Transverse colon (tissue), 4 donors: ENCODE results near the gene CRYBB2. TPM values are rescaled to one million over a fixed set of nuclear protein-coding genes. Genes with fewer than 3 reads are reported as not detected.

Experiments
- DNase-seq: peaks from one replicate; pipeline ENCODE4 v3.0.0-alpha.2; 2019
- H3K27ac ChIP-seq, 4 donors: fragments of 200-600 bp; sonication (generic); 2 replicates each; pipeline ENCODE4 v1.5.1; 2016 to 2018; ENCODE audit warnings: inconsistent platforms in 4 of 4
- H3K27me3 ChIP-seq: fragments of 200-600 bp; sonication (generic); 2 replicates; pipeline ENCODE4 v1.5.1; 2017; ENCODE audit warnings: inconsistent platforms
- H3K36me3 ChIP-seq, 4 donors: fragments of 200-600 bp; sonication (generic); 2 replicates each; pipeline ENCODE4 v1.5.1; 2017 to 2019; ENCODE audit warnings: inconsistent platforms in 4 of 4
- H3K4me1 ChIP-seq, 4 donors: fragments of 200-600 bp; sonication (generic); 2 replicates each; pipeline ENCODE4 v1.5.1; 2017 to 2020; ENCODE audit warnings: inconsistent platforms in 4 of 4
- H3K4me3 ChIP-seq, 4 donors: fragments of 200-600 bp; sonication (generic); 1 replicate in 1 of 4; 2 replicates in 3 of 4; pipeline versions ENCODE4 v1.5.1 to v1.6.1; 2017 to 2019; ENCODE audit warnings: inconsistent platforms in 4 of 4
- H3K9me3 ChIP-seq, 2 donors: fragments of 200-600 bp; sonication (generic); 2 replicates each; pipeline ENCODE4 v1.5.1; 2017 to 2019; ENCODE audit warnings: inconsistent platforms in 2 of 2
- CTCF ChIP-seq, 5 experiments: fragments of 200-600 bp in 3 of 5; fragments of 450-650 bp in 2 of 5; sonication (generic) in 3 of 5; IDR thresholded peaks; 1 replicate in 2 of 5; 2 replicates in 3 of 5; pipeline ENCODE4 v1.5.1; 2016 to 2017; ENCODE audit warnings: antibody characterized with exemption in 5 of 5, inconsistent platforms in 3 of 5, mild to moderate bottlenecking in 2 of 5, moderate library complexity in 1 of 5
- EP300 ChIP-seq: sonication (generic); formaldehyde crosslinking; IDR thresholded peaks from one replicate; pipeline ENCODE4 v1.6.1; 2017; ENCODE audit warnings: antibody characterized with exemption, low read depth
- POLR2A ChIP-seq: fragments of 450-650 bp; IDR thresholded peaks from one replicate; pipeline ENCODE4 v1.6.1; 2016; ENCODE audit warnings: antibody characterized with exemption, mild to moderate bottlenecking, moderate library complexity
- POLR2AphosphoS5 ChIP-seq, 3 donors: sonication (generic); formaldehyde crosslinking; IDR thresholded peaks; one replicate each; pipeline ENCODE4 v1.6.1; 2016; ENCODE audit warnings: antibody characterized with exemption in 3 of 3
- WGBS, 2 donors: methylation state at CpG; one replicate each; pipeline ENCODE4 v1.1.5; 2018; ENCODE audit warnings: low coverage in 1 of 2; 5-methylcytosine and 5-hydroxymethylcytosine counted together
- in situ Hi-C, 4 donors: fragments of 200-750 bp; cut with MboI; loops; one replicate each; pipeline versions ENCODE4 v1.15.0 to v1.15.1; 2017; ENCODE audit warnings: low sequenced_read_pairs in 3 of 4, low pct_ligation_motif_present in 1 of 4, low pct_unique_long_range_greater_than_20kb in 1 of 4
- intact Hi-C: fragments of 100-400 bp; cut with DNase I; formaldehyde crosslinking; loops from one replicate; pipeline ENCODE4 v1.15.1; 2023; ENCODE audit warnings: low total_unique reads
- total RNA-seq, 4 donors: library from RNA; depleted of rRNA; stranded (reverse); fragments of >200 nt; gene quantifications; one replicate each; pipeline ENCODE4 v1.1.0, GENCODE V29; 2016

Gene CRYBB2
- total RNA-seq, 4 donors from 2014 or later = 2.2 TPM; not detected in 3

GRCh38 chr22:25183949-25184619 lies 35.4 kb upstream of the CRYBB2 start:
- H3K4me1 ChIP-seq = no peaks in the 10 kb centered on the region
- no peak for DNase-seq
- WGBS, 2 donors = 82 to 96% methylated on average over 5 to 12 of the region's 12 CpGs
- intact Hi-C loops = no loop called here
- H3K9me3 ChIP-seq = no peaks in the 10 kb centered on the region
- H3K27me3 ChIP-seq = no peaks in the 10 kb centered on the region
- H3K36me3 ChIP-seq = peaks cover 0 to 8% (median 4%) of the 10 kb centered on the region in 4 donors
- in situ Hi-C loops = no loop called here
- no peak overlapping the region for H3K4me3 ChIP-seq
- no peak for TF ChIP-seq POLR2A
- no peak for TF ChIP-seq POLR2AphosphoS5 (IDR thresholded peaks at IDR 0.05)
- no peak for TF ChIP-seq EP300
- no peak for TF ChIP-seq CTCF (IDR thresholded peaks at IDR 0.05)
- H3K27ac ChIP-seq = no peak overlapping the region

GRCh38 chr22:25186140-25186539 lies 33.3 kb upstream of the CRYBB2 start:
- intact Hi-C loops = no loop called here
- Histone ChIP-seq H3K27ac (no peak overlapping the region), H3K27me3 (no peaks in the 10 kb centered on the region), H3K36me3 (peaks cover 0 to 4% (median 0%) of the 10 kb centered on the region in 4 donors), H3K4me3 (no peak overlapping the region), H3K9me3 (no peaks in the 10 kb centered on the region), H3K4me1 (no peaks in the 10 kb centered on the region)
- DNase-seq = no peak
- 83% methylated on average over 3 of the region's 3 CpGs; no CpG with 5 or more reads in 1 of the 2 donors for WGBS, 2 donors
- in situ Hi-C loops = no loop called here
- TF ChIP-seq POLR2A (no peak), EP300 (no peak)

GRCh38 chr22:25187469-25187868 lies 32.0 kb upstream of the CRYBB2 start:
- no peak for DNase-seq
- H3K27me3 ChIP-seq = no peaks in the 10 kb centered on the region
- no peak overlapping the region for H3K27ac ChIP-seq
- H3K9me3 ChIP-seq = no peaks in the 10 kb centered on the region
- H3K36me3 ChIP-seq = peaks cover 0 to 4% (median 2%) of the 10 kb centered on the region in 4 donors
- in situ Hi-C loops = no loop called here
- no peak overlapping the region for H3K4me3 ChIP-seq
- no peaks in the 10 kb centered on the region for H3K4me1 ChIP-seq
- intact Hi-C loops = no loop called here
- no peak for TF ChIP-seq CTCF (IDR thresholded peaks at IDR 0.05)
- TF ChIP-seq EP300 = no peak
- TF ChIP-seq POLR2A = no peak
- TF ChIP-seq POLR2AphosphoS5 (IDR thresholded peaks at IDR 0.05) = no peak
- WGBS, 2 donors = 80 to 90% methylated on average over 6 of the region's 6 CpGs

GRCh38 chr22:25192406-25192805 lies 27.0 kb upstream of the CRYBB2 start:
- intact Hi-C loops (no loop called here), in situ Hi-C loops (no loop called here)
- WGBS, 2 donors = 84 to 100% methylated on average over 1 to 12 of the region's 12 CpGs
- no peak overlapping the region for H3K4me3 ChIP-seq
- H3K9me3 ChIP-seq = no peaks in the 10 kb centered on the region
- no peak overlapping the region for H3K27ac ChIP-seq
- TF ChIP-seq POLR2A (no peak), CTCF (IDR thresholded peaks at IDR 0.05) (no peak), EP300 (no peak), POLR2AphosphoS5 (IDR thresholded peaks at IDR 0.05) (no peak)
- no peak for DNase-seq
- no peaks in the 10 kb centered on the region for H3K27me3 ChIP-seq
- peaks cover 0 to 9% (median 3%) of the 10 kb centered on the region in 4 donors for H3K36me3 ChIP-seq
- no peaks in the 10 kb centered on the region for H3K4me1 ChIP-seq
